ENCODE results near the gene ADAMTS2.

- TF ChIP-seq CTCF (IDR thresholded peaks at IDR 0.05; ENCODE audit: low read length): no peak
- TF ChIP-seq EZH2 (IDR thresholded peaks at IDR 0.05; ENCODE audit: borderline replicate concordance, low read length): no peak
Observed at GRCh38 chr5:179377421-179378115, 32.3 kb upstream of the ADAMTS2 start.

Measured in OCI-LY1 (cell line).